Caco-2 (cell line): Measurements from ENCODE around the gene QDPR. TPM values are rescaled to one million over a fixed set of nuclear protein-coding genes. Genes with fewer than 3 reads are reported as not detected.

ENCODE experiments used
- Bru-seq: library from RNA; stranded (reverse); fragments of 400-500 nt; gene quantifications from one replicate; lab custom pipeline; 2021; lab: Mats Ljungman, UMichigan
- BruChase-seq, 2 experiments: library from RNA; stranded (reverse); fragments of 400-500 nt; gene quantifications; one replicate each; lab custom pipeline; 2021; lab: Mats Ljungman, UMichigan
- BruUV-seq: library from RNA; stranded (reverse); fragments of 400-500 nt; replicated peaks from 2 replicates; lab custom pipeline; 2021; lab: Mats Ljungman, UMichigan
- CTCF ChIA-PET: fragments of 300-600 bp; sonication (Branson Sonifier 250); formaldehyde crosslinking; loops from one replicate; lab custom pipeline; 2022; ENCODE audit warnings: antibody characterized with exemption; lab: Charles Lee
- POLR2A ChIA-PET: fragments of 300-600 bp; sonication (Branson Sonifier 250); formaldehyde crosslinking; loops from one replicate; lab custom pipeline; 2022; ENCODE audit warnings: antibody characterized with exemption; lab: Charles Lee
- DNase-seq, 2 experiments: peaks; one replicate each; pipeline versions ENCODE4 v3.0.0 to v3.0.0-alpha.2; 2020 to 2022
- H3K27me3 ChIP-seq: replicated peaks from 2 replicates; pipeline ENCODE4 v1.6.0; 2011; ENCODE audit warnings: low read length; ENCODE audit not compliant: control insufficient read depth, insufficient read depth
- H3K36me3 ChIP-seq: 2 replicates; pipeline ENCODE4 v1.5.1; 2011; ENCODE audit warnings: low read length; ENCODE audit not compliant: control insufficient read depth, insufficient read depth
- H3K4me1 ChIP-seq: fragments of 250-450 bp; sonication (Bioruptor Pico); 2 replicates; pipeline ENCODE4 v1.5.1; 2020; ENCODE audit warnings: mild to moderate bottlenecking
- H3K4me3 ChIP-seq: 2 replicates; pipeline ENCODE4 v1.5.1; 2011; ENCODE audit warnings: low read depth, mild to moderate bottlenecking, control low read depth, low read length
- H3K9me3 ChIP-seq: fragments of 250-450 bp; sonication (Bioruptor Pico); 2 replicates; pipeline ENCODE4 v1.5.1; 2020; ENCODE audit warnings: mild to moderate bottlenecking, moderate library complexity
- H3K27ac Mint-ChIP-seq: one replicate; pipeline ENCODE4 v1.8.0; 2022; ENCODE audit warnings: mixed read lengths; ENCODE audit not compliant: unreplicated experiment
- H3K27me3 Mint-ChIP-seq: one replicate; pipeline ENCODE4 v1.8.0; 2022; ENCODE audit warnings: mixed read lengths; ENCODE audit not compliant: insufficient read depth, unreplicated experiment
- H3K36me3 Mint-ChIP-seq: one replicate; pipeline ENCODE4 v1.8.0; 2022; ENCODE audit warnings: mild to moderate bottlenecking, mixed read lengths; ENCODE audit not compliant: insufficient read depth, unreplicated experiment
- H3K4me1 Mint-ChIP-seq: one replicate; pipeline ENCODE4 v1.8.0; 2022; ENCODE audit warnings: low read depth, mixed read lengths; ENCODE audit not compliant: unreplicated experiment
- H3K4me3 Mint-ChIP-seq: one replicate; pipeline ENCODE4 v1.8.0; 2022; ENCODE audit warnings: mild to moderate bottlenecking, moderate library complexity, mixed read lengths; ENCODE audit not compliant: unreplicated experiment
- H3K9me3 Mint-ChIP-seq: one replicate; pipeline ENCODE4 v1.8.0; 2022; ENCODE audit warnings: mixed read lengths; ENCODE audit not compliant: unreplicated experiment
- intact Hi-C: fragments of 100-400 bp; cut with micrococcal nuclease; formaldehyde crosslinking; loops from one replicate; pipeline ENCODE4 v1.10.0; 2022; ENCODE audit not compliant: unreplicated experiment
- long read RNA-seq: library from polyadenylated mRNA; stranded (forward); transcript quantifications from one replicate; pipeline ENCODE4 v2.0.0, GENCODE V29; 2022
- total RNA-seq: library from RNA; stranded (reverse); gene quantifications from 2 replicates; pipeline ENCODE4 v1.2.3, GENCODE V29; 2022
- TF ChIP-seq, protein P1 (sequence below), 2 experiments: fragments of 200-600 bp in 1 of 2; IDR thresholded peaks; 1 replicate in 1 of 2; 2 replicates in 1 of 2; pipeline versions ENCODE4 v1.5.1 to v1.8.0; 2011 to 2022; ENCODE audit warnings: antibody characterized with exemption in 1 of 2, control low read depth in 1 of 2, inconsistent platforms in 1 of 2, low read depth in 1 of 2, low read length in 1 of 2, mild to moderate bottlenecking in 1 of 2, moderate library complexity in 1 of 2; ENCODE audit not compliant: insufficient read depth in 1 of 2, severe bottlenecking in 1 of 2, unreplicated experiment in 1 of 2

The QDPR gene
- total RNA-seq (44.8 and 47.3 TPM in 2 replicates), Bru-seq, nascent RNA (percentile 63 among the genes with signal in this experiment), BruChase-seq, experiment 1, labeled RNA remaining after a 2-hour chase (percentile 66 among the genes with signal in this experiment), BruChase-seq, experiment 2, labeled RNA remaining after a 6-hour chase (percentile 69 among the genes with signal in this experiment)
- long read RNA-seq, transcript QDPR-201 (7 exons, 1,648 nt) = major isoform, 140 of 191 reads
- long read RNA-seq, transcript QDPR-202 (6 exons, 1,278 nt) = minor isoform, 21 of 191 reads
- long read RNA-seq, transcript QDPR-205 (6 exons, 1,374 nt) = minor isoform, 17 of 191 reads
- long read RNA-seq, partial matches to known transcripts = 1 of 191 reads
- long read RNA-seq, other reads (novel, unspliced or antisense) = 10 of 191 reads

DNA sequence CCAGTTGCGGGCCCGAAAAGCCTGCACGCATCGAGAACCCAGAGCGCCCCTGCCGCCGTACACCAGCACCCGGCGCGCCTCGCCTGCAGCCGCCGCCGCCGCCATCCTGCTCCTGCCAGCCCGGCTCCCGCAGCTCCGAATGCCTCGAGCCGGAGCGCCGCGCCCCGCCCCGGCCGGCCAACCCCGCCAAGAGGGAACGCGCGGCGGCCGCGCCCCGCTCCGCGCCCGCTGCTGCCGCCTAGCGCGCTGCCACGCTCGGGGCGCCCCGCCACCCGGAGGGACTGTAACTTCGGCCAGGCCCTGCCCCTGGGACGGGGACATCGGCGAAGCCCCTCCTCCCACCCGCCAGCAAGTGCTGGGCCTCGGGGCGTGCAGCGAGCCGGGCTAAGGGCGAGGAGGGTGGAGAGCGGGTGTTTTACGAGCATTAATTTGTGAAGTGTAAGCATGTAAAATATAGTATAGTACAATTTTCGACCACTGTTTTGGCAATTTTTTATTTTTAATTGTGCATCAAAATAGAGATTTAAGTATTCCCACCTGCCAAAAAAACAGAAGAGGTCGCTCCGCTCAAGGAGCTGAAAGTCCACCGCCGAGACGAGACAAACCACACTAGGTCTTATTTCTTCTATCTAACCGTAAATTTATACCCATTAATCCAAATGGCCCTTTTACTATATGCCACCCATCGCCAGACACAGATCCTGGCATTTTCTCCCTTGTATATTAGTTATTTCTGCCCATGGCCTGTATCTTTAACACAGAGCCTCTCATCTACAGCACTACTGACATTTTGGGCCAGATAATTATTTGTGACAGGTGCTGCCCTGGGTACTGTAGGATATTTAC, at the start of gene QDPR:
Gene QDPR (minus strand): TSS at position 141 of the 846 bp plus-strand sequence. CDS start 36 bp downstream, at position 105.
- no peaks in the 10 kb centered on the region for H3K9me3 ChIP-seq
- DNase-seq = peak; percentile 88 to 92
- Mint-ChIP-seq H3K4me3 (peak within 1 kb of the TSS; percentile 83), H3K27me3 (no peaks in the 10 kb centered on the region), H3K27ac (peak within 1 kb of the TSS; percentile 79), H3K4me1 (no peaks in the 10 kb centered on the region), H3K9me3 (no peaks in the 10 kb centered on the region), H3K36me3 (peaks cover 12% of the 10 kb centered on the region)
- no peaks in the 10 kb centered on the region; the same call in 1 of the 2 replicates for H3K36me3 ChIP-seq
- intact Hi-C loops = loop anchor here (1.0 kb wide), 1 partner anchor 25 kb away; no protein-coding TSS in a partner anchor
- ChIA-PET CTCF (interaction anchor here (1.4 to 1.5 kb wide), 2 partner anchors 18 to 40 kb away, joined by 5 to 8 read pairs; no protein-coding TSS in a partner anchor), POLR2A (no interaction called here)
- TF ChIP-seq, protein P1, sequence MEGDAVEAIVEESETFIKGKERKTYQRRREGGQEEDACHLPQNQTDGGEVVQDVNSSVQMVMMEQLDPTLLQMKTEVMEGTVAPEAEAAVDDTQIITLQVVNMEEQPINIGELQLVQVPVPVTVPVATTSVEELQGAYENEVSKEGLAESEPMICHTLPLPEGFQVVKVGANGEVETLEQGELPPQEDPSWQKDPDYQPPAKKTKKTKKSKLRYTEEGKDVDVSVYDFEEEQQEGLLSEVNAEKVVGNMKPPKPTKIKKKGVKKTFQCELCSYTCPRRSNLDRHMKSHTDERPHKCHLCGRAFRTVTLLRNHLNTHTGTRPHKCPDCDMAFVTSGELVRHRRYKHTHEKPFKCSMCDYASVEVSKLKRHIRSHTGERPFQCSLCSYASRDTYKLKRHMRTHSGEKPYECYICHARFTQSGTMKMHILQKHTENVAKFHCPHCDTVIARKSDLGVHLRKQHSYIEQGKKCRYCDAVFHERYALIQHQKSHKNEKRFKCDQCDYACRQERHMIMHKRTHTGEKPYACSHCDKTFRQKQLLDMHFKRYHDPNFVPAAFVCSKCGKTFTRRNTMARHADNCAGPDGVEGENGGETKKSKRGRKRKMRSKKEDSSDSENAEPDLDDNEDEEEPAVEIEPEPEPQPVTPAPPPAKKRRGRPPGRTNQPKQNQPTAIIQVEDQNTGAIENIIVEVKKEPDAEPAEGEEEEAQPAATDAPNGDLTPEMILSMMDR (IDR thresholded peaks at IDR 0.05; ENCODE audit: insufficient read depth in 1 of 2, low read depth in 1 of 2, low read length in 1 of 2, severe bottlenecking in 1 of 2, unreplicated experiment in 1 of 2) = peak in 1 of 2 experiments; percentile 33
- BruUV-seq = no TSS peak
- H3K4me3 ChIP-seq = peak within 1 kb of the TSS; percentile 68
- no peaks in the 10 kb centered on the region for H3K27me3 ChIP-seq
- H3K4me1 ChIP-seq = peaks cover 8% of the 10 kb centered on the region

DNA sequence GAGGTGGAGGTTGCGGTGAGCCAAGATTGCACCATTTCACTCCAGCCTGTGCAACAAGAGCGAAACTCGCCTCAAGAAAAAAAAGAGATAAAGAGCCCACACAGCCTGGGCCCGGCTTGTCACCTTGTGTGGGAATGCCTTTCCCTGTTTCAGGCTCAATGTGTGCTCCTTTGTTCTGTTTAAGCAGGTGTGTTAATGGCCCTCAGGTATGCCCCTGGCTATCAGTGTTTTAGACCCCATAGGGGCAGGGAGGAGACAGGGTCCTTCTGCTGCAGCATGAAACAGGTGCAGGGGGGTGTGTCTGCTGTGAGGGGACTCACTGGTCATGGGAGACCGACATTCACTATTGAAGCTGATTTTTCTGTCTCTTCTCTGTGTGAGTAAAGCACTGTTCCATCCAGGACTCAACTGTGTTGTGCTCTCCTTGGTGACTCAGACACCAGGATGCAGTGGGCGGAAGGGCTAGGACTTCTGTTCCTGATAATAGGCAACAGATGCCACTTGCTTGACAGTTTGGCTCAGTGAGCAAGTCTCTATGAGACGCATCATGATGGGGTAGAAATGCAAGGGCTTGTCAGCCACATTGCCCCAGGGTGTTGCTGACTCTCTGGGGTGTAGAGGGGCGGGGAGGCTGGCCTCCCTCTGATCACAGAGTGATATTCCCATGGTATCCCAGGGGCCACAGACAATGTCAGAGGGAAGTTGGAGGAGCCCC, 49.5 kb upstream of the QDPR start:
- Mint-ChIP-seq H3K9me3 (no peaks in the 10 kb centered on the region), H3K36me3 (no peaks in the 10 kb centered on the region), H3K27me3 (no peaks in the 10 kb centered on the region), H3K4me3 (no peak overlapping the region), H3K4me1 (peaks cover 10% of the 10 kb centered on the region), H3K27ac (no peak overlapping the region)
- Histone ChIP-seq H3K36me3 (no peaks in the 10 kb centered on the region), H3K4me3 (no peak overlapping the region), H3K9me3 (no peaks in the 10 kb centered on the region), H3K27me3 (no peaks in the 10 kb centered on the region), H3K4me1 (peaks cover 22% of the 10 kb centered on the region)
- intact Hi-C loops = no loop called here
- TF ChIP-seq, protein P1 (IDR thresholded peaks at IDR 0.05; ENCODE audit: insufficient read depth in 1 of 2, low read depth in 1 of 2, low read length in 1 of 2, severe bottlenecking in 1 of 2, unreplicated experiment in 1 of 2) = no peak
- no TSS peak for BruUV-seq
- ChIA-PET CTCF (no interaction called here), POLR2A (no interaction called here)
- DNase-seq = no peak
